RWPE1 (cell line): Measurements from ENCODE around the gene STRIP1.

Experiments
- CTCF ChIA-PET: fragments of 350-600 bp; sonication (Branson Sonifier 250); formaldehyde crosslinking; extraction: SDS; loops from one replicate; lab custom pipeline; 2021; lab: Yijun Ruan, JAX
- POLR2A ChIA-PET: fragments of 400-600 bp; formaldehyde crosslinking; extraction: SDS; loops from one replicate; lab custom pipeline; 2020; ENCODE audit warnings: antibody characterized with exemption; ENCODE audit not compliant: low non-redundant PET; lab: Yijun Ruan, JAX
- DNase-seq: peaks from one replicate; pipeline ENCODE4 v3.0.0; 2012; ENCODE audit warnings: low spot score
- H3K27ac ChIP-seq: fragments of 450-650 bp; 2 replicates; pipeline ENCODE4 v1.5.1; 2017
- CTCF ChIP-seq: fragments of 450-650 bp; conservative IDR thresholded peaks from 2 replicates; pipeline ENCODE4 v1.5.1; 2017; ENCODE audit warnings: low read depth, mild to moderate bottlenecking

The STRIP1 gene

GRCh38 chr1:110089561-110090275 is 55.3 kb downstream of the STRIP1 start:
- no peak overlapping the region for H3K27ac ChIP-seq
- no peak for TF ChIP-seq CTCF
- DNase-seq = no peak
- CTCF ChIA-PET = interaction anchor here (1.6 to 3.0 kb wide), 3 partner anchors 15 to 36 kb away, joined by 7 to 34 read pairs (median 8); no protein-coding TSS in a partner anchor
- POLR2A ChIA-PET = no interaction called here

- no peak for TF ChIP-seq CTCF
- ChIA-PET CTCF (interaction anchor here (0.6 to 1.6 kb wide), 3 partner anchors 38 to 369 kb away, joined by 3 to 7 read pairs (median 3); no protein-coding TSS in a partner anchor), POLR2A (no interaction called here)
- DNase-seq = no peak
- H3K27ac ChIP-seq = no peak overlapping the region
These were observed 57.0 kb downstream of the STRIP1 start for GRCh38 chr1:110091381-110091780.

- no peak for DNase-seq
- ChIA-PET POLR2A (no interaction called here), CTCF (interaction anchor here (0.6 kb wide), 2 partner anchors 96 to 1981 kb away, joined by 3 to 5 read pairs; no protein-coding TSS in a partner anchor)
- no peak overlapping the region for H3K27ac ChIP-seq
- TF ChIP-seq CTCF = no peak
These were observed 57.4 kb downstream of the STRIP1 start for GRCh38 chr1:110091791-110092190.

- POLR2A ChIA-PET = interaction anchor here (0.5 kb wide), 1 partner anchor 245 kb away, joined by 5 read pairs; no protein-coding TSS in a partner anchor
- no peak for DNase-seq
- no peak overlapping the region for H3K27ac ChIP-seq
- CTCF ChIA-PET = interaction anchor here (0.6 to 0.9 kb wide), 2 partner anchors 13 to 339 kb away, joined by 3 to 4 read pairs; no protein-coding TSS in a partner anchor
- TF ChIP-seq CTCF = no peak
These were observed 58.6 kb downstream of the STRIP1 start for GRCh38 chr1:110092991-110093390.

GRCh38 chr1:110094931-110095654 is 60.7 kb downstream of the STRIP1 start:
- CTCF ChIA-PET = interaction anchor here (1.2 kb wide), 1 partner anchor 11 kb away, joined by 3 read pairs; no protein-coding TSS in a partner anchor
- no peak for TF ChIP-seq CTCF
- no peak for DNase-seq
- POLR2A ChIA-PET = no interaction called here
- H3K27ac ChIP-seq = no peak overlapping the region

GRCh38 chr1:110097507-110098221 is 63.2 kb downstream of the STRIP1 start:
- DNase-seq = no peak
- ChIA-PET CTCF (interaction anchor here (0.8 to 2.0 kb wide), 4 partner anchors 8 to 68 kb away, joined by 3 to 5 read pairs (median 4); no protein-coding TSS in a partner anchor), POLR2A (no interaction called here)
- TF ChIP-seq CTCF = no peak
- H3K27ac ChIP-seq = no peak overlapping the region
